CD4-positive, alpha-beta memory T cell (primary cell): ENCODE results near the gene TMEM115. TPM values are rescaled to one million over a fixed set of nuclear protein-coding genes. Genes with fewer than 3 reads are reported as not detected.

Experiments
- CTCF ChIA-PET: fragments of 350-600 bp; sonication (Branson Sonifier 250); formaldehyde crosslinking; loops from one replicate; lab custom pipeline; 2021; ENCODE audit warnings: inconsistent platforms; ENCODE audit not compliant: partially characterized antibody; lab: Charles Lee
- POLR2A ChIA-PET: fragments of 350-600 bp; sonication (Branson Sonifier 250); formaldehyde crosslinking; loops from one replicate; lab custom pipeline; 2021; ENCODE audit not compliant: partially characterized antibody; lab: Charles Lee
- DNase-seq, 5 donors: peaks; one replicate each; pipeline versions ENCODE4 v3.0.0 to v3.0.0-alpha.2; 2020 to 2022; ENCODE audit warnings: mixed read lengths in 1 of 5
- H3K27ac ChIP-seq: one replicate; pipeline ENCODE4 v1.7.0; 2013; ENCODE audit warnings: low read depth, low read length
- H3K27me3 ChIP-seq: 2 replicates; pipeline ENCODE4 v1.7.0; 2013; ENCODE audit warnings: mild to moderate bottlenecking, low read length, moderate library complexity; ENCODE audit not compliant: insufficient read depth
- H3K36me3 ChIP-seq: 2 replicates; pipeline ENCODE4 v1.7.0; 2013; ENCODE audit warnings: mild to moderate bottlenecking, low read length, moderate library complexity; ENCODE audit not compliant: insufficient read depth
- H3K4me1 ChIP-seq: 2 replicates; pipeline ENCODE4 v1.7.0; 2013; ENCODE audit warnings: mild to moderate bottlenecking, low read length, moderate library complexity; ENCODE audit not compliant: insufficient read depth
- H3K4me3 ChIP-seq, 2 donors: one replicate each; pipeline ENCODE4 v1.7.0; 2013; ENCODE audit warnings: low read length in 2 of 2, mild to moderate bottlenecking in 1 of 2
- H3K9me3 ChIP-seq, 2 donors: one replicate each; pipeline ENCODE4 v1.7.0; 2013; ENCODE audit warnings: low read length in 2 of 2, control low read depth in 1 of 2; ENCODE audit not compliant: control insufficient read depth in 1 of 2
- H3K27ac Mint-ChIP-seq, 7 donors: one replicate each; pipeline ENCODE4 v1.8.0; 2020 to 2021; ENCODE audit warnings: mixed read lengths in 7 of 7, mild to moderate bottlenecking in 6 of 7, inconsistent platforms in 3 of 7, moderate library complexity in 3 of 7
- H3K27me3 Mint-ChIP-seq, 2 donors: one replicate each; pipeline ENCODE4 v1.8.0; 2020 to 2021; ENCODE audit warnings: mixed read lengths in 2 of 2
- H3K36me3 Mint-ChIP-seq, 2 donors: one replicate each; pipeline ENCODE4 v1.8.0; 2020 to 2021; ENCODE audit warnings: mixed read lengths in 2 of 2, inconsistent platforms in 1 of 2, mild to moderate bottlenecking in 1 of 2
- H3K4me1 Mint-ChIP-seq, 4 donors: one replicate each; pipeline ENCODE4 v1.8.0; 2020 to 2021; ENCODE audit warnings: mixed read lengths in 4 of 4, mild to moderate bottlenecking in 1 of 4
- H3K4me3 Mint-ChIP-seq, 8 donors: one replicate each; pipeline ENCODE4 v1.8.0; 2020 to 2021; ENCODE audit warnings: mixed read lengths in 8 of 8, mild to moderate bottlenecking in 7 of 8, moderate library complexity in 6 of 8, inconsistent platforms in 3 of 8
- H3K9me3 Mint-ChIP-seq, 8 donors: one replicate each; pipeline ENCODE4 v1.8.0; 2020 to 2021; ENCODE audit warnings: mixed read lengths in 8 of 8, mild to moderate bottlenecking in 5 of 8, inconsistent platforms in 3 of 8, moderate library complexity in 1 of 8
- intact Hi-C: fragments of 100-400 bp; cut with micrococcal nuclease; formaldehyde crosslinking; loops from one replicate; pipeline ENCODE4 v1.15.1; 2023
- polyA plus RNA-seq, 2 donors: library from polyadenylated mRNA; unstranded; fragments of 300-500 nt; fragmentation: Illumina TruSeq; gene quantifications; one replicate each; pipeline ENCODE4 v1.2.3, GENCODE V29; 2021
- total RNA-seq, 2 experiments: library from RNA; stranded (reverse); gene quantifications; one replicate each; pipeline ENCODE4 v1.2.3, GENCODE V29; 2021

Gene TMEM115
- total and polyA plus RNA-seq, 4 experiments from 2014 or later = 28.6 to 38.4 (median 32.8) TPM

GRCh38 chr3:50378024-50378423 lies 18.7 kb upstream of the TMEM115 start:
- H3K27ac Mint-ChIP-seq = no peak overlapping the region
- no peaks in the 10 kb centered on the region for H3K27me3 Mint-ChIP-seq
- H3K27me3 ChIP-seq = no peaks in the 10 kb centered on the region
- no peak overlapping the region for H3K4me3 ChIP-seq
- no peaks in the 10 kb centered on the region for H3K36me3 ChIP-seq
- no peak overlapping the region for H3K4me3 Mint-ChIP-seq
- intact Hi-C loops = no loop called here
- no peak overlapping the region for H3K27ac ChIP-seq
- ChIA-PET CTCF (no interaction called here), POLR2A (no interaction called here)
- H3K4me1 Mint-ChIP-seq = peaks cover 0 to 2% (median under 1%) of the 10 kb centered on the region in 4 donors
- H3K4me1 ChIP-seq = no peaks in the 10 kb centered on the region
- H3K9me3 ChIP-seq = no peaks in the 10 kb centered on the region
- no peak for DNase-seq
- H3K36me3 Mint-ChIP-seq = no peaks in the 10 kb centered on the region
- H3K9me3 Mint-ChIP-seq = no peaks in the 10 kb centered on the region

- no peaks in the 10 kb centered on the region for H3K4me1 ChIP-seq
- no peaks in the 10 kb centered on the region for H3K9me3 Mint-ChIP-seq
- ChIA-PET POLR2A (no interaction called here), CTCF (no interaction called here)
- intact Hi-C loops = no loop called here
- peaks cover 0 to 2% (median under 1%) of the 10 kb centered on the region in 4 donors for H3K4me1 Mint-ChIP-seq
- H3K36me3 ChIP-seq = no peaks in the 10 kb centered on the region
- DNase-seq = no peak
- H3K4me3 ChIP-seq = no peak overlapping the region
- no peaks in the 10 kb centered on the region for H3K27me3 ChIP-seq
- H3K27me3 Mint-ChIP-seq = no peaks in the 10 kb centered on the region
- H3K27ac ChIP-seq = no peak overlapping the region
- no peaks in the 10 kb centered on the region for H3K36me3 Mint-ChIP-seq
- no peaks in the 10 kb centered on the region for H3K9me3 ChIP-seq
- H3K4me3 Mint-ChIP-seq = no peak overlapping the region
- H3K27ac Mint-ChIP-seq = no peak overlapping the region
These were observed 16.1 kb upstream of the TMEM115 start for GRCh38 chr3:50375258-50375931.

GRCh38 chr3:50374363-50375257 lies 15.3 kb upstream of the TMEM115 start:
- no peak overlapping the region for H3K4me3 Mint-ChIP-seq
- no peaks in the 10 kb centered on the region for H3K36me3 Mint-ChIP-seq
- Histone ChIP-seq H3K4me3 (no peak overlapping the region), H3K27me3 (no peaks in the 10 kb centered on the region), H3K9me3 (no peaks in the 10 kb centered on the region), H3K4me1 (no peaks in the 10 kb centered on the region), H3K27ac (no peak overlapping the region), H3K36me3 (no peaks in the 10 kb centered on the region)
- CTCF ChIA-PET = no interaction called here
- no peak for DNase-seq
- POLR2A ChIA-PET = no interaction called here
- peaks cover 0 to 2% (median under 1%) of the 10 kb centered on the region in 4 donors for H3K4me1 Mint-ChIP-seq
- no peaks in the 10 kb centered on the region for H3K27me3 Mint-ChIP-seq
- intact Hi-C loops = no loop called here
- H3K27ac Mint-ChIP-seq = no peak overlapping the region
- no peaks in the 10 kb centered on the region for H3K9me3 Mint-ChIP-seq

GRCh38 chr3:50373146-50374051 lies 14.1 kb upstream of the TMEM115 start:
- ChIA-PET CTCF (no interaction called here), POLR2A (no interaction called here)
- Mint-ChIP-seq H3K27me3 (no peaks in the 10 kb centered on the region), H3K9me3 (no peaks in the 10 kb centered on the region), H3K36me3 (no peaks in the 10 kb centered on the region), H3K27ac (peak overlapping the region in 1 of 7 donors; percentile 6), H3K4me1 (peaks cover 0 to 9% (median 3%) of the 10 kb centered on the region in 4 donors), H3K4me3 (no peak overlapping the region)
- no peaks in the 10 kb centered on the region for H3K27me3 ChIP-seq
- intact Hi-C loops = no loop called here
- no peak for DNase-seq
- H3K4me3 ChIP-seq = no peak overlapping the region
- H3K4me1 ChIP-seq = no peaks in the 10 kb centered on the region
- H3K36me3 ChIP-seq = no peaks in the 10 kb centered on the region
- no peak overlapping the region for H3K27ac ChIP-seq
- H3K9me3 ChIP-seq = no peaks in the 10 kb centered on the region

GRCh38 chr3:50372349-50372748 lies 13.0 kb upstream of the TMEM115 start:
- Histone ChIP-seq H3K36me3 (no peaks in the 10 kb centered on the region), H3K27me3 (no peaks in the 10 kb centered on the region), H3K27ac (no peak overlapping the region), H3K4me1 (peaks cover 2% of the 10 kb centered on the region), H3K9me3 (no peaks in the 10 kb centered on the region), H3K4me3 (no peak overlapping the region)
- DNase-seq = no peak
- Mint-ChIP-seq H3K4me1 (peaks cover 2 to 16% (median 4%) of the 10 kb centered on the region in 4 donors), H3K27me3 (no peaks in the 10 kb centered on the region), H3K4me3 (no peak overlapping the region), H3K27ac (no peak overlapping the region), H3K36me3 (no peaks in the 10 kb centered on the region), H3K9me3 (no peaks in the 10 kb centered on the region)
- intact Hi-C loops = no loop called here
- ChIA-PET CTCF (no interaction called here), POLR2A (no interaction called here)

- H3K36me3 Mint-ChIP-seq = no peaks in the 10 kb centered on the region
- ChIA-PET CTCF (interaction anchor here (0.6 kb wide), 1 partner anchor 174 kb away, joined by 3 read pairs; no protein-coding TSS in a partner anchor), POLR2A (interaction anchor here (0.5 to 1.0 kb wide), 2 partner anchors 34 to 135 kb away, joined by 3 read pairs; no protein-coding TSS in a partner anchor)
- Histone ChIP-seq H3K27ac (no peak overlapping the region), H3K9me3 (no peaks in the 10 kb centered on the region), H3K4me1 (peaks cover 13% of the 10 kb centered on the region), H3K4me3 (no peak overlapping the region), H3K27me3 (no peaks in the 10 kb centered on the region), H3K36me3 (no peaks in the 10 kb centered on the region)
- H3K4me1 Mint-ChIP-seq = peaks cover 3 to 22% (median 11%) of the 10 kb centered on the region in 4 donors
- no peaks in the 10 kb centered on the region for H3K27me3 Mint-ChIP-seq
- H3K27ac Mint-ChIP-seq = peak overlapping the region in 2 of 7 donors; percentile 58 to 77
- DNase-seq = no peak
- H3K4me3 Mint-ChIP-seq = no peak overlapping the region
- intact Hi-C loops = no loop called here
- H3K9me3 Mint-ChIP-seq = no peaks in the 10 kb centered on the region
These were observed 11.9 kb upstream of the TMEM115 start for GRCh38 chr3:50371133-50371685.
